Thoracic aorta (tissue), 2 donors: ENCODE measurements around the gene CDH26. TPM values are rescaled to one million over a fixed set of nuclear protein-coding genes. Genes with fewer than 3 reads are reported as not detected.

Experiments used
- ATAC-seq: fragments of 150-250 bp; one replicate; pipeline ENCODE4 v1.8.0; 2017; ENCODE audit warnings: low read depth; ENCODE audit not compliant: insufficient number of reproducible peaks, low FRiP score
- DNase-seq: peaks from one replicate; pipeline ENCODE4 v3.0.0-alpha.2; 2020; ENCODE audit warnings: low spot score
- H3K27ac ChIP-seq, 2 donors: fragments of 200-600 bp; sonication (generic); 1 replicate in 1 of 2; 2 replicates in 1 of 2; pipeline ENCODE4 v1.5.1; 2016; ENCODE audit warnings: mild to moderate bottlenecking in 2 of 2, moderate library complexity in 2 of 2
- H3K27me3 ChIP-seq: fragments of 200-600 bp; sonication (generic); replicated peaks from 2 replicates; pipeline ENCODE4 v1.6.0; 2016; ENCODE audit warnings: mild to moderate bottlenecking; ENCODE audit not compliant: insufficient read depth
- H3K36me3 ChIP-seq: fragments of 200-600 bp; sonication (generic); one replicate; pipeline ENCODE4 v1.5.1; 2016
- H3K4me1 ChIP-seq, 2 donors: fragments of 200-600 bp; sonication (generic); 1 replicate in 1 of 2; 2 replicates in 1 of 2; pipeline versions ENCODE4 v1.5.1 to v1.6.0; 2016; ENCODE audit warnings: low read depth in 2 of 2, mild to moderate bottlenecking in 1 of 2; ENCODE audit not compliant: control insufficient read depth in 1 of 2
- H3K4me3 ChIP-seq: fragments of 200-600 bp; sonication (generic); 2 replicates; pipeline ENCODE4 v1.5.1; 2016; ENCODE audit warnings: mild to moderate bottlenecking
- H3K9me3 ChIP-seq: fragments of 200-600 bp; sonication (generic); 2 replicates; pipeline ENCODE4 v1.5.1; 2016
- total RNA-seq, 2 donors: library from RNA; depleted of rRNA; stranded (reverse); fragments of >200 nt; gene quantifications; one replicate each; pipeline versions ENCODE4 v1.1.0 to v1.2.3, GENCODE V29; 2016
- TF ChIP-seq, protein P1 (sequence below): fragments of 200-600 bp; sonication (generic); IDR thresholded peaks from one replicate; pipeline ENCODE4 v1.5.1; 2019; ENCODE audit warnings: antibody characterized with exemption

The CDH26 gene
- total RNA-seq, 2 donors from 2014 or later, result 2.3 to 2.5 TPM

DNA sequence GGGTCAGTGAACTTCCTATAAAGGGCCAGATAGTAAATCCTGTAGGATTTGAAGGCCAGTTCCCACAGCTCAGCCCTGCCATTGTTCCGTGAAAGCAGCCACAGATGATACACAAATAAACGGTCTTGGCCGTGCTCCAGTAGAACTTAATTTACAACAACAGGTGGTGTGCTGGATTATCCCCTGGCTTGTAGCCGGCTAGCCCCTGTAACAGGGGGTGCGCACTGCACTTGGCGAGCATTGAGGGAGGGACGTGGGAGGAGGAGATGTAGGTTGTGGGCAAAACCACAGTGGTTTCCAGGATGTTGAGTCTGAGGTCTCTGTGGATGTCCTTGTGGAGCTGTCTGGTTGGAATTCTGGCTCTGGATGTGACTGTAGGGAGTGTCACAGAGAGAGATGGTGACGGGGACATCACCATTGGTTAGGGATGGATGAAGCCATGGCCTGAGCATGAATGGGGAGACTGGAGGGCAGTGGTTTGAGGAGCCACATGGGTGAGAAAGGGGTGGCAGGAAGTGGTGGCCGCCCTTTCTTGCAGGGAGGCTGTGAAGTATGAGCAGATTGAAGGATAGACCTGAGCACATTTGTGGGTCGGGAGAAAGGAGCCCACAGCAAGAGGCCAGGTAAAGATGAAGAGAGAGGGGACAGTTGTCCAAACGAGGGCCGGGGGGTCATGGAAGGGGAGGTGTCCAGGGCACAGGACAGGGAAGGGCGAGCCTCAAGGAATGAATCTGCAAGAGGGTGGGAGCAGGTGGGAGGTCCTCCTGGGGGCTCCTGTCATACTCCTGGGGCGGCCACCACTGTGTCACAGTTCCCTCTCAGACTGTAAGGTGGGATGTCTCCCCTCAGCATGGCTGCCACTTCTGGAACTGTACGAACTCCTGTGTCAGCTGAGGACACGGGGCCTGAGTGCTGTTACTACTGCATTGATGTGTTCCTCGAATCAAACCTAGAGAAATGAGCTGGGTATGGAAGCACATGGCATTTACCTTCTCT is 53.6 kb downstream of the CDH26 start:
- Histone ChIP-seq H3K27ac (no peak overlapping the region), H3K4me1 (peaks cover 0 to 5% of the 10 kb centered on the region in 2 donors), H3K36me3 (no peaks in the 10 kb centered on the region), H3K9me3 (no peaks in the 10 kb centered on the region), H3K27me3 (no peaks in the 10 kb centered on the region), H3K4me3 (no peak overlapping the region)
- no peak for ATAC-seq
- TF ChIP-seq, protein P1, sequence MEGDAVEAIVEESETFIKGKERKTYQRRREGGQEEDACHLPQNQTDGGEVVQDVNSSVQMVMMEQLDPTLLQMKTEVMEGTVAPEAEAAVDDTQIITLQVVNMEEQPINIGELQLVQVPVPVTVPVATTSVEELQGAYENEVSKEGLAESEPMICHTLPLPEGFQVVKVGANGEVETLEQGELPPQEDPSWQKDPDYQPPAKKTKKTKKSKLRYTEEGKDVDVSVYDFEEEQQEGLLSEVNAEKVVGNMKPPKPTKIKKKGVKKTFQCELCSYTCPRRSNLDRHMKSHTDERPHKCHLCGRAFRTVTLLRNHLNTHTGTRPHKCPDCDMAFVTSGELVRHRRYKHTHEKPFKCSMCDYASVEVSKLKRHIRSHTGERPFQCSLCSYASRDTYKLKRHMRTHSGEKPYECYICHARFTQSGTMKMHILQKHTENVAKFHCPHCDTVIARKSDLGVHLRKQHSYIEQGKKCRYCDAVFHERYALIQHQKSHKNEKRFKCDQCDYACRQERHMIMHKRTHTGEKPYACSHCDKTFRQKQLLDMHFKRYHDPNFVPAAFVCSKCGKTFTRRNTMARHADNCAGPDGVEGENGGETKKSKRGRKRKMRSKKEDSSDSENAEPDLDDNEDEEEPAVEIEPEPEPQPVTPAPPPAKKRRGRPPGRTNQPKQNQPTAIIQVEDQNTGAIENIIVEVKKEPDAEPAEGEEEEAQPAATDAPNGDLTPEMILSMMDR, result no peak
- no peak for DNase-seq

DNA sequence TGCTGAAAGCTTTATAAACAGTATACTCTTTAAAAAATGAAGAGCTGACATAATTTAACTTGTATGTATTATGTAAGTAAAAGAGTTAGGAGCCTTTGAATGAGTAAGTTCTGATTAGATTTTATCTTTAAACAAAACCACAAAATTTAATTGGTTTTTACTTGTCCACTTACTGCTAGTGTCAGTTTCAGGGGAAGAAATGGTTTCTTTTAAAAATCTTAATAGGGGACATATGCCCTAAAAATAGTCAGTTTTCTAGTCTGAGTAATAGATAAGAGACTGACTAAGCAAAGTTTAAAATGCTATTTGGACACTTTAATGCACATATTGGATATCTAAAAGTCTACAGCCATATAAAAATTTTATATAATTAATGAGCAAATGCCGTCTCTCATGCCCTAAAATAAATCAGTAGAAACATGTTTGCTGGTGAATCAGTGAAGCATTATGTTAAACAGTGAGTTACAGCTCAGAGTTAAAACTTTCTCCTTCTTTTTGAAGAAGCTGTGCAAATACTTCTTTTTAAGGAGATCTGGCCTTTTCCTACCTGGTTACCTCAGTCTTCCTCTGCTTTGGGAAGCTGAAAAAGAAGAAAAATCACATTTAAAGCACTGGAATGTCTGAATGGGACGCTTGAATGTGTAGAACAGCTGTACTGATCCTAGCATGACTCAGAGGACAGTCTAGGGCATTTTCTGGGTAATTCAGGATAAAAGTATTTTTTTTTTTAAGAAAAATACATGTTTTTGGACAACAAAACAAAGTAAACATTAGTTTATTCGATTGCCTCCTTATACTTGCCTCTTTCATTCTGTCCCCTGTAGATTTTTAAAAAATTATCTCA is 55.3 kb downstream of the CDH26 start:
- Histone ChIP-seq H3K36me3 (no peaks in the 10 kb centered on the region), H3K27ac (no peak overlapping the region), H3K4me1 (peaks cover 0 to 5% of the 10 kb centered on the region in 2 donors), H3K4me3 (no peak overlapping the region), H3K9me3 (peaks cover 3% of the 10 kb centered on the region), H3K27me3 (no peaks in the 10 kb centered on the region)
- DNase-seq (no peak), ATAC-seq (no peak)
- TF ChIP-seq, protein P1, result no peak

DNA sequence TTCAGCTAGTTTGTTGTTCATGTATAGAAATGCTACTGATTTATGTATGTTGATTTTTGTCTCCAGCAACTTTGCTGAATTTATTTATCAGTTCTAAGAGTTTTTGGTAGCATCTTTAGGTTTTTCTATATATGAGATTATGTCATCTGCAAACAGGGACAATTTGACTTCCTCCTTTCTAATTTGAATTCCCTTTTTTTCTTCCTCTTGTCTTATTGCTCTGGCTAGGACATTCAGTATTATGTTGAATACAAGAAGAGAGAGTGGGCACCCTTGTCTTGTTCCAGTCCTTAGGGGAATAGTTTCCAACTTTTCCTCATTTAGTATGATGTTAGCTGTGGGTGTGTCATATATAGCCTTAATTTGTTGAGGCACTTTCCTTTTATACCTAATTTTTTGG is 58.2 kb downstream of the CDH26 start:
- Histone ChIP-seq H3K4me1 (peaks cover 0 to 5% of the 10 kb centered on the region in 2 donors), H3K36me3 (no peaks in the 10 kb centered on the region), H3K27me3 (no peaks in the 10 kb centered on the region), H3K9me3 (peaks cover 3% of the 10 kb centered on the region), H3K4me3 (no peak overlapping the region), H3K27ac (no peak overlapping the region)
- ATAC-seq (no peak), DNase-seq (no peak)
- TF ChIP-seq, protein P1, result no peak

DNA sequence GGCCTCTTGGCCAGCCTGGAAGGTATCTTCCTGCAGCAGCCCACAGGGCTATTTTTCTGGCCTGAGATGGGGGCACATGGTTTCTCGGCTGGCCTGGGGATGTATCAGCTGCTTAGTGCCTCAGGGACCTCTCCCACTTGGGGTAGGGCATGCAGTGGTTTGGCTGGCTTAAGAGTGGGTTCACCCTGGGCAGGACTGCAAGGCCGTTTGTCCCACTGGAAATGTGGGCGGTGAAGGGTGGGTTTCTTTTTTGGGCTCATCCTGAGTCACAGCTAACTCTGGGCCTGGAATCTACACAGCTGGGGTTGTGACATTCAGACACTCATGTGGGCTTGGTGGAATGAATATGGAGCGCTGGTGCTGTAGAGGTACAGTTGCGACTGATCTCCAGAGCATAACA is 62.0 kb downstream of the CDH26 start:
- TF ChIP-seq, protein P1, result no peak
- H3K36me3 ChIP-seq, result no peaks in the 10 kb centered on the region
- no peak for ATAC-seq
- no peak overlapping the region for H3K4me3 ChIP-seq
- peaks cover 3% of the 10 kb centered on the region for H3K9me3 ChIP-seq
- no peak for DNase-seq
- H3K4me1 ChIP-seq, result no peaks in the 10 kb centered on the region
- no peaks in the 10 kb centered on the region for H3K27me3 ChIP-seq
- H3K27ac ChIP-seq, result no peak overlapping the region

DNA sequence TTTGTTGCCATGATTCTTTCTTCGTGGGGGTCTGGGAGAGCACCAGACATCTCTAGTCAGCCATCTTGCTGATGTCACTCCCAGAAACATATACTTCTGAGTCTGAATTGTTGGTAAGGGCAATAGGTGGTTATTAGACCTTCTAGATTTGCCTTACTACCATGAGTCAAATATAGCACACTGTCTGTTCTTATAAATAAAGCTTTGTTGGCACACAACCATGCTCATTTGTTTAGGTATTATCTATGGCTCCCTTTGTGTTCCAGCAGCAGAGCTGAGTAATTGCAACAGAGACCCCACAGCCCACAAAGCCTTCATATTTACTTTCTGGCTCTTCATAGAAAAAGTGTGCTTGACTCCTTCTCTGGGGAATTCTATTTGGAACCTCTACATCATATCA is 62.9 kb downstream of the CDH26 start:
- no peaks in the 10 kb centered on the region for H3K36me3 ChIP-seq
- no peaks in the 10 kb centered on the region for H3K4me1 ChIP-seq
- ATAC-seq, result no peak
- H3K27me3 ChIP-seq, result no peaks in the 10 kb centered on the region
- H3K9me3 ChIP-seq, result peaks cover 3% of the 10 kb centered on the region
- DNase-seq, result no peak
- H3K4me3 ChIP-seq, result no peak overlapping the region
- TF ChIP-seq, protein P1, result no peak
- H3K27ac ChIP-seq, result no peak overlapping the region
